Kidney (tissue), 14 donors: ENCODE data around the gene CD46. TPM values are rescaled to one million over a fixed set of nuclear protein-coding genes. Genes with fewer than 3 reads are reported as not detected.

Experiments used
- DNase-seq, 5 donors: peaks; one replicate each; pipeline ENCODE4 v3.0.0-alpha.2; 2013 to 2020
- FAIRE-seq: peaks from 2 replicates; lab custom pipeline; 2012; peaks lifted over from hg19 to GRCh38; lab: Jason Lieb, UNC
- H3K27ac ChIP-seq, 2 donors: one replicate each; pipeline ENCODE4 v1.7.0; 2013; ENCODE audit warnings: low read depth in 2 of 2, low read length in 2 of 2, inconsistent platforms in 1 of 2
- H3K27me3 ChIP-seq: one replicate; pipeline ENCODE4 v1.7.1; 2013; ENCODE audit warnings: low read length, inconsistent platforms; ENCODE audit not compliant: control insufficient read depth, insufficient read depth
- H3K36me3 ChIP-seq, 3 donors: one replicate each; pipeline versions ENCODE4 v1.7.0 to v1.7.1; 2013; ENCODE audit warnings: low read length in 3 of 3, control low read depth in 1 of 3, inconsistent platforms in 1 of 3; ENCODE audit not compliant: insufficient read depth in 3 of 3, control insufficient read depth in 2 of 3
- H3K4me1 ChIP-seq, 3 donors: one replicate each; pipeline versions ENCODE4 v1.7.0 to v1.7.1; 2013; ENCODE audit warnings: low read length in 3 of 3, inconsistent platforms in 1 of 3, low read depth in 1 of 3; ENCODE audit not compliant: control insufficient read depth in 2 of 3, insufficient read depth in 2 of 3
- H3K4me3 ChIP-seq, 3 donors: one replicate each; pipeline versions ENCODE4 v1.7.0 to v1.8.1; 2013; ENCODE audit warnings: low read length in 3 of 3, control low read depth in 1 of 3, inconsistent platforms in 1 of 3
- H3K9ac ChIP-seq, 3 donors: one replicate each; pipeline versions ENCODE4 v1.7.0 to v1.7.1; 2013; ENCODE audit warnings: low read length in 3 of 3, control low read depth in 1 of 3, inconsistent platforms in 1 of 3
- H3K9me3 ChIP-seq, 3 donors: one replicate each; pipeline versions ENCODE4 v1.7.0 to v1.7.1; 2013; ENCODE audit warnings: low read length in 3 of 3, control low read depth in 1 of 3, inconsistent platforms in 1 of 3; ENCODE audit not compliant: control insufficient read depth in 2 of 3, insufficient read depth in 1 of 3
- CTCF ChIP-seq: IDR thresholded peaks from 3 replicates; pipeline ENCODE4 v1.5.1; 2012; ENCODE audit warnings: mild to moderate bottlenecking, moderate library complexity, borderline replicate concordance; ENCODE audit not compliant: insufficient read depth; ENCODE audit errors: extremely low read depth
- intact Hi-C: fragments of 100-400 bp; cut with DNase I; formaldehyde crosslinking; loops from one replicate; pipeline ENCODE4 v1.11.1; 2022
- polyA plus RNA-seq: library from polyadenylated mRNA; stranded (reverse); fragments of 350-450 nt; fragmentation: Illumina TruSeq; extraction: RNeasy Lipid Tissue Mini Kit (QIAGEN cat#74804); gene quantifications from one replicate; pipeline ENCODE4 v1.2.3, GENCODE V29; 2014; ENCODE audit warnings: low read depth, low replicate concordance; ENCODE audit not compliant: insufficient read depth
- total RNA-seq: library from RNA; stranded (reverse); fragmentation: NEBNext Ultra II Directional; extraction: Animal tissue kit (Norgen Biotek cat#: 25700); gene quantifications from one replicate; pipeline ENCODE4 v1.2.1, GENCODE V29; 2021
- donor health status: control.
- donor health status: control.
- donor health status: control.
- donor health status: control.
- donor health status: control.
- donor health status: DM: yes; HTN: yes; CAD: no.
- donor health status: Normal renal cell carcinoma (clear cell type).

CD46 gene
- total and polyA plus RNA-seq, 2 donors from 2014 or later: 119 to 269 TPM

GRCh38 chr1:207745285-207745684 is 6.6 kb upstream of the CD46 start:
- intact Hi-C loops: no loop called here
- H3K9me3 ChIP-seq: no peaks in the 10 kb centered on the region
- no peak for TF ChIP-seq CTCF
- H3K36me3 ChIP-seq: no peaks in the 10 kb centered on the region
- H3K27me3 ChIP-seq: no peaks in the 10 kb centered on the region
- no peak overlapping the region for H3K27ac ChIP-seq
- no peak overlapping the region for H3K4me3 ChIP-seq
- no peak for DNase-seq
- FAIRE-seq: peak; percentile 74
- H3K4me1 ChIP-seq: no peaks in the 10 kb centered on the region
- no peak overlapping the region for H3K9ac ChIP-seq

GRCh38 chr1:207745839-207746767 is 5.8 kb upstream of the CD46 start:
- Histone ChIP-seq H3K9me3 (no peaks in the 10 kb centered on the region), H3K4me3 (no peak overlapping the region), H3K4me1 (peaks cover 0 to 3% (median 0%) of the 10 kb centered on the region in 3 donors), H3K36me3 (no peaks in the 10 kb centered on the region), H3K27ac (no peak overlapping the region), H3K27me3 (no peaks in the 10 kb centered on the region), H3K9ac (no peak overlapping the region)
- FAIRE-seq (peak; percentile 76), DNase-seq (no peak)
- intact Hi-C loops: no loop called here
- TF ChIP-seq CTCF: no peak

GRCh38 chr1:207747627-207748492 is 4.0 kb upstream of the CD46 start:
- Histone ChIP-seq H3K4me1 (peaks cover 0 to 3% (median 3%) of the 10 kb centered on the region in 3 donors), H3K36me3 (no peaks in the 10 kb centered on the region), H3K9me3 (no peaks in the 10 kb centered on the region), H3K9ac (no peak overlapping the region), H3K4me3 (no peak overlapping the region), H3K27ac (no peak overlapping the region), H3K27me3 (no peaks in the 10 kb centered on the region)
- intact Hi-C loops: no loop called here
- FAIRE-seq (no peak), DNase-seq (no peak)
- no peak for TF ChIP-seq CTCF
